Measurements from ENCODE around the gene SPIRE2.

The SPIRE2 gene

GRCh38 chr16:89899879-89900481 lies 71.7 kb downstream of the SPIRE2 start:
- DNase-seq (ENCODE audit: low spot score) = no peak
- no peak for TF ChIP-seq CTCF (IDR thresholded peaks at IDR 0.05; ENCODE audit: borderline replicate concordance, control extremely low read depth, extremely low read depth, insufficient read depth, missing control alignments)
- in situ Hi-C loops (cut with MboI; ENCODE audit: low sequenced_read_pairs, unreplicated experiment) = no loop called here

GRCh38 chr16:89900885-89901284 lies 72.6 kb downstream of the SPIRE2 start:
- in situ Hi-C loops (cut with MboI; ENCODE audit: low sequenced_read_pairs, unreplicated experiment) = no loop called here
- no peak for TF ChIP-seq CTCF (IDR thresholded peaks at IDR 0.05; ENCODE audit: borderline replicate concordance, control extremely low read depth, extremely low read depth, insufficient read depth, missing control alignments)
- no peak for DNase-seq (ENCODE audit: low spot score)

GRCh38 chr16:89902980-89903379 lies 74.7 kb downstream of the SPIRE2 start:
- no peak for TF ChIP-seq CTCF (IDR thresholded peaks at IDR 0.05; ENCODE audit: borderline replicate concordance, control extremely low read depth, extremely low read depth, insufficient read depth, missing control alignments)
- no peak for DNase-seq (ENCODE audit: low spot score)
- in situ Hi-C loops (cut with MboI; ENCODE audit: low sequenced_read_pairs, unreplicated experiment) = no loop called here

- in situ Hi-C loops (cut with MboI; ENCODE audit: low sequenced_read_pairs, unreplicated experiment) = no loop called here
- no peak for TF ChIP-seq CTCF (IDR thresholded peaks at IDR 0.05; ENCODE audit: borderline replicate concordance, control extremely low read depth, extremely low read depth, insufficient read depth, missing control alignments)
- DNase-seq (ENCODE audit: low spot score) = no peak
Observed at GRCh38 chr16:89903908-89904515, 75.7 kb downstream of the SPIRE2 start.

- no peak for TF ChIP-seq CTCF (IDR thresholded peaks at IDR 0.05; ENCODE audit: borderline replicate concordance, control extremely low read depth, extremely low read depth, insufficient read depth, missing control alignments)
- DNase-seq (ENCODE audit: low spot score) = no peak
- in situ Hi-C loops (cut with MboI; ENCODE audit: low sequenced_read_pairs, unreplicated experiment) = no loop called here
Observed at GRCh38 chr16:89904606-89905510, 76.6 kb downstream of the SPIRE2 start.

GRCh38 chr16:89905511-89906139 lies 77.3 kb downstream of the SPIRE2 start:
- in situ Hi-C loops (cut with MboI; ENCODE audit: low sequenced_read_pairs, unreplicated experiment) = no loop called here
- DNase-seq (ENCODE audit: low spot score) = no peak

More at GRCh38 chr16:89905511-89906139, 77.3 kb downstream of the SPIRE2 start:
- TF ChIP-seq CTCF (IDR thresholded peaks at IDR 0.05; ENCODE audit: borderline replicate concordance, control extremely low read depth, extremely low read depth, insufficient read depth, missing control alignments) = no peak

Measured in GM13976 (cell line).